NCI-H1436 treated with DMSO at 0.1 percent for 48 hours (cell line): ENCODE data around the gene MOCS3.

Source experiments
- DNase-seq: peaks from one replicate; lab custom pipeline; 2025; lab: John Stamatoyannopoulos, UW

Gene MOCS3

GRCh38 chr20:50982363-50982762 lies 23.7 kb downstream of the MOCS3 start:
- DNase-seq = no peak

DNA sequence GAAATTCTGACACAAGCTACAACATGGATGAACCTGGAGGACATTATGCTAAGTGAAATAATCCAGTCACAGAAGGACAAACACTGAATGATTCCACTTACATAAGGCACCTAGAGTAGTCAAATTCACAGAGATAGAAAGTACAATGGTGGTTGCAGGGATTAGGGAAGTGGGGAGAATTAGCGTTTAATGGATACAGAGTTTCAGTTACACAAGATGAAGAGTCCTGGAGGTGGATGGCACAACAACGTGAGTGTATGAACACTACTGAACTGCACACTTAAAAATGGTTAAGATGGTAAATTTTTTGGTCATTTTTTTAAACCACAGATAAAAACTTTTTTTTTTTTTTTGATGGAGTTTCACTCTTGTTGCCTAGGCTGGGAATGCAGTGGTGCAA lies 24.7 kb downstream of the MOCS3 start:
- no peak for DNase-seq

GRCh38 chr20:50987493-50988210 lies 29.0 kb downstream of the MOCS3 start:
- DNase-seq = peak; percentile 41

DNA sequence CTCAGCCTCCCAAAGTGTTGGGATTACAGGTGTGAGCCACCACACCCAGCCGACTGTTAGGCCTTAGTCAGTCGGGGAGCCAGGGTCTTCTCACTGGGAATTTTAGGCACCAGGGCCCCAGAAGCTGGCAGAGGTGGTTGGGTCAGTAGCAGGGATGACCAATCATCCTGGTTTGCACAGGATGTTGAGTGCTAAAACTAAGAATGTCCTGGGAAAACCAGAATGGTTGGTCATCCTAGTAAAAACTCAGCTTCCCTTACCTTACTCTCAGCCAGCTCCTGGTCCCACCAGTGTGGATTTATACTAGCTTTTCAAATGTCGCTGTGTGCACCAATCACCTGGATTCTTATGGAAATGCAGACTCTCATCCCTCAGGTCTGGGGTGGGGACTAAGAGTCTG lies 32.5 kb downstream of the MOCS3 start:
- no peak for DNase-seq

- DNase-seq = no peak
Observed at GRCh38 chr20:50992336-50992732, 33.7 kb downstream of the MOCS3 start.

GRCh38 chr20:50992733-50993457 lies 34.3 kb downstream of the MOCS3 start:
- no peak for DNase-seq

DNA sequence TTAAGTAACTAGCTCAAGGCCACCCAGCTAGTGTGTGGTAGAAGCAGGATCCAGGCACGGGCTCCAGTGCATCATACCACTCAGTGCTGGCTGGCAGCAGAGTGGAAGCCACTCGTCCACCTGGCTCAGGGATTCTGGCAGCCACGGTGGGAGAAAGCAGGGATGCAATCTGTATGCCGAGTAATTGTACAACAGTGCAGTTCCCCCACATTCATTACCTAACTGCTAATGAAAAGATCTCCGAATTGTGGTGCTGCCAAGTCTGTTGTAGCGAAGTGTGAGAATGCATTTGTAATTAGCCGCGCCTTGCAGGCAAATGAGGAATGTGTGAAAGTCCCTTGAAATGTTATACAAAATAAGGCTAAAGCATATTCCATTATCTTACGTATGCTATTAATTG lies 35.3 kb downstream of the MOCS3 start:
- no peak for DNase-seq

- no peak for DNase-seq
Observed at GRCh38 chr20:50995506-50995905, 36.9 kb downstream of the MOCS3 start.

DNA sequence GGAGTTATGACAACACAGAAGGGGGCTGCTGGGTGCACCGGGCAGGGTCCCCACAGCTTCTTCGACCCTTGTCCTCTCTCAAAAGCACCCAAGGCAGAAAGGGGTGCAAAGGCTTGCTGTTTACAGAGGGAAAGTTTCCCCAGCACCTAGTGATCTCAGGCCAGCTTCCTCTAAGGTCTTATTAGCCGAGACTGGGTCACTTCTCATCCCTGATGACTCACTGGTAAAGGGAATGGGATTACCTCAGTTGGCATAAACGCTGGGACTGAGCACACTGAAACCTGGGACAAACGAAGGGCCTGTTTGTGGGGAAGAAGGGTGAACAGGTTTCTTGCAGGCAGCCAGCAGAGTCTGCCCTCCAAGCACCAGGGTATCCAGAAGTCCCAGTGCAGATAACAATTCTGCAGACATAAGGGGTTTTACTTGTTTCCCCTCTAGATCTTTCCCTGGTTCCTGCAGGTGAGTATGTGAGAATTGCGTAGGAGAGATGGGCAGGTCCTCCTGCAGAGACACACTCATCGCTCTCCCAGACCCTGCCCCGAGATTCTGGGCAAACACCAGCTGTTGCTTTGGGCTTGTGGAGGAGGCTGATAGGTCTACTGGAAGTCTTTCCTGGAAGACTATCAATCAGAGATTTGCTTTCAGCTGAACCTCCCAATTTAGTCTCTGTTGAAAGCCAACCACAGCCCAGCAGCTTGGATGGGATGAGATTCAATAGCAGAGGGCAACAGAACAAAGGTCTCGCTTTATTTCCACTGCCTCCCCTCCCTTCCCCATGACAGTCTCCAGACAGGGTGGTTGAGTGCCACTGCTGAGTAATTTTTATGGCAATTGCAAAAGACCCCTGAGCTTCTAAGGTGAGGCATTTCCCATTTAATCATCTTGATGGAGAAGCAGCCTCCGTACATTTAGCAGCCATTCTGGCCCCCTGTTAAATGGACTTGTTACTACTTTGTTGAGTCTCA lies 38.6 kb downstream of the MOCS3 start:
- no peak for DNase-seq

DNA sequence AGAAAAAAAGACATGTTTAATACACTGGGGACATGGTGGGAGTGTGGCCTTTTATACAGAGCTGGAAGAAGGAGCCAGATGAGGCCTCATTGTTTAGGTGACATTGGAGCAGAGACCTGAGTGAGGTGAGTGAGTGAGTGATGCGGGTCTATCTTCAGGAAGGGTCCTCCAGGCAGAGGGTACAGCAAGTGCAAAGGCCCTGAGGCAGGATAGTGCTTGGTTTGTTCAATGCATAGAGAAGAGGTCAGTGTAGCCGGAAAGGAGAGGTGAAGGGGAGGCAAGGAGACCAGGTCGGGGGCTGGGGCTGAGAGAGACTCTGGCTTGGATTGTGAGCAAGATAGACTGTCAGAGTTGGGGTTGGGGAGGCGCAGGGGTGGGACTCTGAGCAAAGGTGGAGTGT lies 40.7 kb downstream of the MOCS3 start:
- DNase-seq = no peak

DNA sequence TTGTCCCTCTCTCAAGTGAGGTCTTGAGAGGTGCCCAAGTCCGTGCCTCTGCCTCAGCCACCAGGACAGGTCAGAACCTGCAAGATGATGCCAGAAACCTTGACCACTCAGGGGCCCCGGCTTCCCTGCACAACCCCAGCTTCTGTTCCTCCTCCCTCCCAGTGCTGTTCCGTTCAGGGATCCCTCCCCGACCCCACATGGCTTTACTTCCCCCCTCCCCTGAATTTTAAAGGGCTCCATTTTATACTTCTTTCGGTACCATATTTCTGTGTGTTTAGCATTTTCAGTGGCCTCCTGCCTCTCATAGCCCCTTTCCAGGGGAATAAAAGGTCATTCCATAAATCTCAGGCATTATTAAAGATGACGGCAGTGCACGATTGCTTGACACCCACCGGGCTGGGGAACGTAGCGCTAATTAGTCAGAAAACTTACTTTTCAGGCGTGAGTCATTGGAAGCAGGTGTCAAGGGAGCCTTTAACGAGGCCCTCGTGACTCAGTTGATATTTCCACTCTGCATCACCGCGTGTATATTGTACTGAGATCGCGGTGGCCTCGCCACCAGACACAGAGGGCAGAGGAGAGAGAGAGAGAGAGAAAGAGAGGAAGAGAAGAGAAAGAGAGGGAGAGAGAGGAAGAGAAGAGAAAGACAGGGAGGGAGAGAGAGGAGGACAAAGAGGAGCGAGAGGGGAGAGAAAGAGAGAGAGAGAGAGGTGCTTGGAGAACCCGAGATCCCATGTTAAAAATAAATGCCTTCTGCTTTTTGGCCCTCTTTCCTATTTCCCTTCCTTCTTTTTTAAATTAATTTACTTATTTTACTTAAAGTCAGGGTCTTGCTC lies 43.0 kb downstream of the MOCS3 start:
- no peak for DNase-seq

- no peak for DNase-seq
Observed at GRCh38 chr20:51002633-51003032, 44.0 kb downstream of the MOCS3 start.

DNA sequence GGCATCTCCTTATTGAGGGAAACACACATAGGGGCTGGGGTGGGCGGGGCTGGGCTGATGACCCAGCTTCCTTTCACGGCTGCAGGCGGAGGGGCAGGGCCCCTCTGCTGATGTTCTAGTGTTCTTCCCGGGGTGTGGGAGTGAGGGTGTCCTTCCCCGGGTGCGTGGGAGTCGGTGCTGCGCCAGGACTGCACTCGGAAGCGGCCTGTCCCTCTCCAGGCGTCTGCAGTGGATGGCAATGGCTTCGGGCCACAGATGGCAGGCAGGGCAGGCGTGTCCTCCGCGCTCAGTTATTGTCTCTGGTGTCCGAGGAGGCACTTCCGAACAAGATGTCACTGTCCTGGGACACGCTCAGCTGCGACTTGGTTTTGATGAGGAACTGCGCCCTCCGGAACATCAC lies 45.1 kb downstream of the MOCS3 start:
- no peak for DNase-seq

DNA sequence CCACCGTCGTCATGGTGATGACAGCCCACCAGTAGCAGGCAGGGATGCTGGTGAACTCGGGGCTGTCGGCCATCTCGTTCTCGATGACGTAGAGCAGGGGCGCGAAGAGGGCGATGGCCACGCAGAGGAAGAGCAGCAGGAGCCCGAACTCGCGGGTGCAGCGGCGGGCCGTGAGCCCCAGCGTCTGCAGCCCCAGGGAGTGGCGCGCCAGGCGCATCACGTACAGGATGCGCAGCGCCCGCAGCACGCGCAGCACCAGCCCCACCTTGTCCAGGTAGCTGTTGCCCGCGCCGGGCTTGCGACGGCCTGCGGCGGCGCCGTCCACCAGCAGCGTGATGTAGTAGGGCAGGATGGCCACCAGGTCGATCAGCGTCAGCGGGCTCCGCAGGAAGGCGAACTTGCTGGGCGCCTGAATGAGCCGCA lies 45.7 kb downstream of the MOCS3 start:
- no peak for DNase-seq

- no peak for DNase-seq
Observed at GRCh38 chr20:51004781-51005180, 46.2 kb downstream of the MOCS3 start.

GRCh38 chr20:51005214-51005613 lies 46.6 kb downstream of the MOCS3 start:
- no peak for DNase-seq

DNA sequence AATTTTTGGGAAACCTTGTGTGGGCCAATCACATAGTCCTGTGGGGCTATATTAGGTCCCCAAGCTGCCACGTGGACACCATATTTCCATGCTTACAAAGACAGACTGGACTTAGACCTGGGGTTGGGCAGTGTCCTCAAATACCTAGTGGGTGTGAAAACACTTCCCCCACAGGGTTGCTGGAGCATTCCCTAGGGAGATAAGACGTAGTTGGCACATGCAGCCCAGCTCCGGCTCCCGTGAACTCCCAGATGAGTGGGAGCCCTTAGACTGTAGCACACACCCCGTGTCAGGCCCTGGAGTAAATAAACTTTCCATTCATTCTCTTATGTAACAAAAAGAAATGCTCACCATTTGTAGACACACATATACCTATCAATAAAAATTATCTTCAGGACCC lies 50.1 kb downstream of the MOCS3 start:
- no peak for DNase-seq

DNA sequence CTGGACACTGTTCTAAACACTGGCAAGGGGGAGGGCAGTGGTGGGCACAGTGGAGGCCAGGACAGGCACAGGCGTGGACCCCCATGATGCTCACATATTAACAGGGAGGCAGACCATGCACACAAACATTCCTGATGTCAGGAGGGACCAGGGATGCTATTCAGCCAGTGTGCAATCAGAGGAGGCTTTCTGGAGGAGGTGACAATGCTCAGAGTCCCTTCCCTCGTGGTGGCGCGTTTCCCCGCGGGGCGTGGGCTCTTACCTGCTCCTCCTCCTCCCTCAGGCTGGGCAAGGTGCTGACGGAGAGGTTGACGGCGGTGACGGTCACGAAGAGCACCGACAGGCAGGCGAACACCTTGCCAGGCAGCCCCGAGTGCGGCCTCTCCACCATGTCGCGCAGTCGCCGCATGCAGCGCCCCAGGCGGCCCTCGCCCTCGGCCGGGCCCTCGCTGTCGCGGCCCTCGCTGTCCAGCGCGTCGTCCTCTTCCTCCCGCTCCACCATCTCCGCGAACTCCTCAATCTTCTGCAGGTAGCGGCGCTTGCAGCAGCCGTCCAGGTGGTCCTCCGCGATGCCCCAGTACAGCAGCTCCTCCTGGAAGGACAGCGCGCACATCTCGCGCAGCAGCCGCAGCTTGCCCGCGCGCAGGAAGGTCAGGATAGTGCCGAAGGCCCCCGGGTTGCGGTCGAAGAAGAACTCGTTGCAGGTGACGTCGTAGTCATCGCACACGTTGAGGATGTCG lies 50.9 kb downstream of the MOCS3 start:
- no peak for DNase-seq

- no peak for DNase-seq
Observed at GRCh38 chr20:51010043-51010365, 51.4 kb downstream of the MOCS3 start.

- DNase-seq = no peak
Observed at GRCh38 chr20:51010932-51011331, 52.3 kb downstream of the MOCS3 start.

- DNase-seq = no peak
Observed at GRCh38 chr20:51011479-51011878, 52.9 kb downstream of the MOCS3 start.
